A673 (cell line): ENCODE data around the gene CCDC14.

Source experiments
- CTCF ChIP-seq: fragments of 300-800, 200-600 bp; sonication (generic); conservative IDR thresholded peaks from 2 replicates; pipeline ENCODE4 v1.5.1; 2017; ENCODE audit warnings: low read depth, mild to moderate bottlenecking, antibody characterized with exemption, low read length, moderate library complexity, mixed read lengths
- EZH2 ChIP-seq: fragments of 200-600 bp; sonication (generic); IDR thresholded peaks from 2 replicates; pipeline ENCODE4 v1.6.1; 2017; ENCODE audit warnings: borderline replicate concordance, low read depth, mild to moderate bottlenecking, mixed read lengths, antibody characterized with exemption, low read length; ENCODE audit not compliant: poor library complexity, severe bottlenecking

DNA sequence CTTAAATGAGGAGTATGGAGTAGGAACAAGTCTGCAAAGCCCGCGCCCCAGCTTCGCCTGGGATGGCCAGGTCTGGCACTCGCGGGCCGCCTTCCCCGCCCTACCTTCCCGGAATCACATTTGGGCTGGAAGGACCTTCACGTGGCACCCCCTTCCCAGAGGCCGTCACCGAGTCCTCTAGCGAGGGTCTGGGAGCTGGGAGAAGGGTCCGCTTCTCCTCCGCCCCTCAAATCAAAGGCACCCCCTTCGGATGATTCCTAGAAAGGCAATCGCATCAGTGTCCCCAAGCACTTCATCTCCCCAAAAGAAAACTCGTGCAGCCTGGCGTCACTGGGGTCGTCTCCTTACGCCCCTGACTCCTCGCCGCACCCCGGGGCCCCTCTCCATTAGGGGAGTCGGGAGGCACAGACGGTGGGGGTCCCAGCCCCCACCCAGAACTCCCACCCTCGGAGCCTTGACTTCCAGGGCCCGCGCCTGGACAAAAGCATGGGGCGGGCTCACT, 77.3 kb downstream of the CCDC14 start:
- TF ChIP-seq CTCF, result no peak
- no peak for TF ChIP-seq EZH2
